ENCODE data around the gene FAM83G.
"Not testable (repeated sequence)": the region's sequence is repeated elsewhere in the genome, so short reads cannot be mapped to it uniquely, and the experiment has no call there.

FAM83G gene

DNA sequence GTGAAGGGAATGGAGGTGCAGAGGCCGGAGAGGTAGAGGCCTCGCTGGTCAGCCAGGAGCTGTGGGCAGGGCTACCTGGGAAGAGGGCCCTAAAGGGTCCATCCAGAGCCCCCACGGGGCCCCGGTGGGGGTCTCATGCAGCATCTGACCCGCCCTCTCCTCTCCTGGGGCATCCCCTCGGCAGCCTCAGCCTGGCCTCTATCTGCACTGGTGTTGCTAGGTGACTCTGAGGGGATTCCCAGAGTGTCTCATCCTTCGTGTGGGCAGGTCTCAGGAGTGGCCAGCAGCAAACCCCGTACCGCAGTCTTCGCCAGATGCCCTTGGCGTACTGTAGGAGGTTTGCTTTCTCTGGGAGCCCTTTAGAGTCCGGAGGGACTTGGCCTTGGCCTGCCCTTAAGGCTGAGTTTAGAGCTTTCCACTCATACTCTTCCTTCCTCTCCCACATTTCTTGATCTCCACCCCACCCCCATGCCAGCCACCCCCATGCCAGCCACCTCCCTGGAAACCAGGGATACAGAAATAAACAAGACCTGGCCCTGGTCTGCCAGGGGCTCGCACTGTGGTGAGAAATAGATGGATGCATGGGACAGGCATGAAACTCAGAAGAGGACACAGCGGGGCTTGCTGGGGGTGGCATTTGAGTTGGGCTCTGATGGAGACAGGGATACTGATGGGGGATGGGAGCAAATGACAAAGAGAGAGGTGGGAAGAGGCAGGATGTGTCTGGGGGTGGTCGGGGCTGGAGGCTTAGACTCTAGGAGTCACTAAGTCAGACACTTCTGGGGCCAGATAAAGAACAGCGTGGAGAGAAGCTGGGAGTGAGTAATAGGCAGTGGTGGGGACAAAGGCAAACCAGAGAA lies 42.7 kb downstream of the FAM83G start:
- DNase-seq = no peak
- in situ Hi-C loops (cut with MboI; ENCODE audit: low pct_unique_long_range_greater_than_20kb, low sequenced_read_pairs) = loop anchor here (10.0 kb wide), 1 partner anchor 53 kb away; no protein-coding TSS in a partner anchor

DNA sequence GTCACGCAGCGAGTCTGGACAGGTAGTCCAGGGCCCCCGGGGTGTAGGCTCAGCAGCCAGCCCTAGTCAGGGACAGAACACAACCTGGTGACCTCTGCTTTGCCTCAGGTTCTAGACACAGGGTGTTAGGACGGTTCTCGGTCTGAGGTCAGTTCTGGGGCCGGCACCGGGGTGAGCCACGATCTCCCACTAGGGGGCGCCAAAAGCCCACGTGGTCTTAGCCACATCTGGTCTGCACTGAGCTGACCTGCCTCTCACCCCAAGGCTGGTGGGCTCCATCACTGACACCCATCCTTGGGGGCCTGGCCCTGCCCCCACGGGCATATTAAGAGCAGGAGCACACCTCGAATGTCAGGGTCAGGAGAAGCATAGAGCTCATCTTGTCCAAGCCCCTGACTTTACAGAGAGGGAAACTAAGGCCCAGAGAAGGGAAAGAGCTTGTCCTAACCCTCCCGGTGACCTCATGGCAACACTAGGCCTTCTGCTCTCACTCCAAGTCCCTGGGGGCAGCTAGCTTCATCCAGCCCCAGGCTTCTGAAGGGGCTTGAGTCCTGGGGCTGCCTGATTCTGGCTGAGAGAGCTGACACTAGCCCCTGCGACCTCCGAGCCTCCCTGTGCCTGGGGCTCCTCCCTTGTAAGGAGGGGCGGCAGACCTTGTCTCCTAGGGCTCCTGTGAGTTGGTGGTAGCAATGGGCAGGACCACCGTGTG lies 43.6 kb downstream of the FAM83G start:
- DNase-seq = peak; percentile 76
- in situ Hi-C loops (cut with MboI; ENCODE audit: low pct_unique_long_range_greater_than_20kb, low sequenced_read_pairs) = loop anchor here (10.0 kb wide), 1 partner anchor 54 kb away; no protein-coding TSS in a partner anchor

DNA sequence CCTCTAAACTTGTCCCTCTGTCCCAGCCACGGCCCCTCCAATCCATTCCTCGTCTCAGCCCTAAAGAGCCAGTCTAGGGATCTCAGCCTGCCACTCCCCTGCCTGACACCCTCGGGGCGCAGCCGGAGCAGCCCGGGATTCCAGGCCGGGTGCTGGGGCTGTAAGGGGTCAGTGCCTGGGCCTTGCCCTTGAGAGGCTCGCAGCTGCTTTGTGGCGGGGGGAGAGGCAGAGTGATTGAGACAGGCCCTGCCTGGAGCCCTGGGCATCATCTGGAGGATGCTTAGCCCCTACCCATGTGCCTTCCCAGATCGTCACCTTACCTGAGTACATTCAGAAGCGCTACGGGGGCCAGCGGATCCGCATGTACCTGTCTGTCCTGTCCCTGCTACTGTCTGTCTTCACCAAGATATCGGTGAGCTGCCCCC lies 44.3 kb downstream of the FAM83G start:
- in situ Hi-C loops (cut with MboI; ENCODE audit: low pct_unique_long_range_greater_than_20kb, low sequenced_read_pairs) = loop anchor here (10.0 kb wide), 1 partner anchor 55 kb away; no protein-coding TSS in a partner anchor
- DNase-seq = no peak

DNA sequence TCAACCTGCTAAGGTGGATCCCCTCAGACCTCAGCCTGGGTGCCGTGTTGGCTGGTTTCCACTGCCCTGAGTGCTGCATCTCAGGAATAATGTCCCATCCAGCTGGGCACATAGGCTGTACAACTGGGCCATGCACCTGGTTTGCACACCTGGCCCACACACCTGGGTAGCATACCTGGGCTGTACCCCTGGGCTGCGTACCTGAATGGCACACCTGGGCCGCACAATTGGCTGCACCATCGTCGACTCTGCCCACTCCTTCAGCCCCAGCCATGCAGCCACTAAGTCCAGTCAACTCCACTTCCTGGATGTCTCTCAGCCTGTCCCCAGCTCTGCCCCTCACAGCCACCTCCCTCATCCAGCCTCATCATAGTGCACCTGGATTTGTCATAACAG lies 44.7 kb downstream of the FAM83G start:
- in situ Hi-C loops (cut with MboI; ENCODE audit: low pct_unique_long_range_greater_than_20kb, low sequenced_read_pairs) = loop anchor here (10.0 kb wide), 1 partner anchor 55 kb away; no protein-coding TSS in a partner anchor
- DNase-seq = no peak

- in situ Hi-C loops (cut with MboI; ENCODE audit: low pct_unique_long_range_greater_than_20kb, low sequenced_read_pairs) = no loop called here
- no peak for DNase-seq
These were observed 45.3 kb downstream of the FAM83G start for GRCh38 chr17:18959071-18959844.

DNA sequence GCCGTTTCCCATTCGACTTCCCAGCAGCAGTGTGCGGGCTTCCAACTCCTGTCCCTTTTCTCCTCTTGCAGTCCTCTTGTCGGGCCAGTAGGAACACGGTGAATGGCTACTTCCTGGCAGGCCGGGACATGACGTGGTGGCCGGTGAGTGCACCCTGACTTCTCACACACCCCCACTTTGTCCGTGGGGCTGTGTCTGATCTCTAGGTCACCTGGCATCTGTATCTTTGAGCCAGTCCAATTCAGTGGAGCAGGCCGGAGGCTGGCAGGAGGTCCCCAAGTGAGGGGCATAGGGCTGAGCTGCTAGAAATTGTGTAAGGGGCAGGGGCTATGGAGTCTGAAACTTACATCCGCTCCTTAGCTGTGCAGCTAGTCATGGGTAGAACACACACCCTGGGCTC lies 46.0 kb downstream of the FAM83G start:
- DNase-seq = no peak
- in situ Hi-C loops (cut with MboI; ENCODE audit: low pct_unique_long_range_greater_than_20kb, low sequenced_read_pairs) = no loop called here

GRCh38 chr17:18957831-18958230 lies 46.7 kb downstream of the FAM83G start:
- DNase-seq = no peak

GRCh38 chr17:18956581-18956980 lies 48.0 kb downstream of the FAM83G start:
- in situ Hi-C loops (cut with MboI; ENCODE audit: low pct_unique_long_range_greater_than_20kb, low sequenced_read_pairs) = no loop called here
- DNase-seq = no peak

More at GRCh38 chr17:18957831-18958230, 46.7 kb downstream of the FAM83G start:
- in situ Hi-C loops (cut with MboI; ENCODE audit: low pct_unique_long_range_greater_than_20kb, low sequenced_read_pairs) = no loop called here

DNA sequence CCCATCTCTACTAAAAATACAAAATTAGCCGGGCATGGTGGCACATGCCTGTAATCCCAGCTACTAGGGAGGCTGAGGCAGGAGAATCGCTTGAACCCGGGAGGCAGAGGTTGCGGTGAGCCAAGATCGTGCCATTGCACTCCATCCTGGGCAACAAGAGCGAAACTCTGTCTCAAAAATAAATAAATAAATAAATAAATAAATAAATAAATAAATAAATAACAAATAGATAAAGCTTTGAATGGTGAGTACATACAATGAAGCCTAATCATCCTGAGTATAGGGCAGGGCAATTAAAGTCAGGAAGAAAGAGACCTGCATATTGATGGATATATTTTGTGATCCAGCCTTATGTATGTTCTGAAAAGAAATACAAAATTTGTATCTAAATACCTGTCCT lies 48.5 kb downstream of the FAM83G start:
- DNase-seq; in situ Hi-C loops (cut with MboI; ENCODE audit: low pct_unique_long_range_greater_than_20kb, low sequenced_read_pairs): not testable (repeated sequence)

GRCh38 chr17:18955009-18955408 lies 49.6 kb downstream of the FAM83G start:
- in situ Hi-C loops (cut with MboI; ENCODE audit: low pct_unique_long_range_greater_than_20kb, low sequenced_read_pairs) = no loop called here
- no peak for DNase-seq

DNA sequence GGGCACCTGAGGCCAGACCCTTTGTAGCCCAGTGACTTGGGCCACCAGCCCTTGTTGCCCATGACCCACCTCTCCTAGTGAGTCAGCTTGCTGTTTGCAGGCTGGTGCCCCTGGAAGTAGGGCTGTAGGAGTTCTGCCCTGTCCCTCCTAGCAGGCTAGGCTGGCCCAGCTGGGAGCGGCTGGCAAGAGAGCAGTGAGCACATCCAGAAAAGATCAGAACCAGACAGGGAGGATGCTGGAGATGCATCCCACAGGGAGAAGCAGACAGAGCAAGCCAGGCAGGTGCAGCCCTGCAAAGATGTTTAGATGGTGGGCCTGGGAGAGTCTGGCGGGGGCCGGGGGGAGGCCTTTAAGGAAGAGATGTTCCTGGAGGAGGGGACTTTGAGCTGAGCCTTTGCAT lies 50.2 kb downstream of the FAM83G start:
- DNase-seq = no peak
- in situ Hi-C loops (cut with MboI; ENCODE audit: low pct_unique_long_range_greater_than_20kb, low sequenced_read_pairs) = no loop called here

DNA sequence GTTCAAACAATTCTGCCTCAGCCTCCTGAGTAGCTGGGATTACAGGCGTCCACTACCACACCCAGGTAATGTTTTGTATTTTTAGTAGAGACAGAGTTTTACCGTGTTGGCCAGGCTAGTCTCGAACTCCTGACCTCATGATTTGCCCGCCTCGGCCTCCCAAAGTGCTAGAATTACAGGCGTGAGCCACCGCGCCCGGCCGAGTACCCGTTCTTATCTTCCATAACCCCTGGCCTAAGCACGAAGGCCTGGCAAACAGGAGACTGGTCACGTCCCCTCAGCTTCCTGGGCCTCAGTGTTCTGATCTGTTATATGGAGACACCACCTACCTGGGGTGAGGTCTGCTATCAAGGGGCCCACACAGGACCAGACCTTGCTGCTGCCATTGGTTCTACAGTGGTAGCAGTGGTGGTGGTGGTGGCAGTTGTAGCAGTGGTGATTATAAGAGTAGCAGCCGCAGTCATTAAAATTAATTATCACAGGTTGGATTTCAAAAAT lies 51.3 kb downstream of the FAM83G start:
- no peak for DNase-seq

GRCh38 chr17:18951941-18952842 lies 52.4 kb downstream of the FAM83G start, which contains the start of gene SLC5A10:
Gene SLC5A10, plus strand, starts transcription at chr17:18952165. Its CDS starts 41 bp downstream, at chr17:18952206.
- DNase-seq = no peak
- in situ Hi-C loops (cut with MboI; ENCODE audit: low pct_unique_long_range_greater_than_20kb, low sequenced_read_pairs) = no loop called here

More for the DNA sequence above, 51.3 kb downstream of the FAM83G start:
- in situ Hi-C loops (cut with MboI; ENCODE audit: low pct_unique_long_range_greater_than_20kb, low sequenced_read_pairs) = no loop called here

- in situ Hi-C loops (cut with MboI; ENCODE audit: low pct_unique_long_range_greater_than_20kb, low sequenced_read_pairs) = no loop called here
- no peak for DNase-seq
These were observed 53.3 kb downstream of the FAM83G start for GRCh38 chr17:18950944-18951905.

- DNase-seq = no peak
- in situ Hi-C loops (cut with MboI; ENCODE audit: low pct_unique_long_range_greater_than_20kb, low sequenced_read_pairs) = no loop called here
These were observed 54.2 kb downstream of the FAM83G start for GRCh38 chr17:18950346-18950745.

DNA sequence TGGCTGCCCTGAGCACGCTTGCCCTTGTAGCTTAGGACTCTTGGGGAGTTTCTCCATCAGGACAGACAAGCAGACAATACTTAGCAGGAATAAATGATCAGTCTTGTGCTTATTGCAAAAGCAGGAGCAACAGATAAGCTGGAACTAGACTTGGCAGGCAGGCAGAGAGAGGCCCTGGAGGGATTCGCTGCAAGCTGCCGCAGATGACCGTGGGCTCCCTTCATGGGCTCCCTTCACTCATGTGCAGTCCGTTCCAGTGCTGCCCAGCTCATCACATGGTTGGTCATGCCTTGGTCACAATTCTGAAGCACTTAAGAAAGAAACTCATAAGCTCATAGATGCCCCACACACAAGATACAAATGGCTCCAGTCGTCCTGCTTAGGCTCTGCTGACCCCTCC lies 55.0 kb downstream of the FAM83G start:
- in situ Hi-C loops (cut with MboI; ENCODE audit: low pct_unique_long_range_greater_than_20kb, low sequenced_read_pairs) = no loop called here
- DNase-seq = no peak

DNA sequence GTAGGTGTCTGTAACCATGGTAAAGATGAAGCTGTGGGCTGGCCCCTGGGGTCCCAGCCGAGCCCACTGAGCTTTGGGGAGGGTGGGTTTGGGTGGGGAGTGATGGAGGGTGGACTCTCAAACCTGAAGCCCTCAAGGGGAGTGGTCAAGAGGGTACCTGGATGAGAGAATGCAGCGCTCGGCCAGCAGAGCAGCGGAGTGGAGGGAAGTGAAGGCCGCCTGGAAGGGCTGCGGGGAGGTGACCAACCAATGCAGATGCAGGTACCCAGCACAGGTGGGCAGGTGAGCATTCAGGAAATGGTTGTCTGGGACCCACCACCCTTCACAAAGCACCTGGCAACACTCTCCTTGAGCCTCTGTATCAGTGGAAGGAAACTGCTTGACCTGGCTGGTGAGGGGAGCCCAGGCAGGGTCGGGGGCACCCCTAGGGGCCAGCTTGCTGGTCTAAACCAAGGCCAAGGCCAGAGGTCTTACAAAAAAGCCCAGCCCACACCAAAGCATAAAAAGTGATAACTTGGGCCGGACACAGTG lies 56.0 kb downstream of the FAM83G start:
- in situ Hi-C loops (cut with MboI; ENCODE audit: low pct_unique_long_range_greater_than_20kb, low sequenced_read_pairs) = no loop called here
- DNase-seq = no peak
